HEK293 (cell line): ENCODE measurements around the gene PLPPR1.

Experiments used
- TF ChIP-seq, protein P1 (sequence below): fragments of 450-650 bp; formaldehyde crosslinking; IDR thresholded peaks from 2 replicates; pipeline ENCODE4 v1.5.1; 2016; ENCODE audit warnings: missing biosample characterization, missing genetic modification characterization
- TF ChIP-seq, protein P2 (sequence below): fragments of 450-650 bp; formaldehyde crosslinking; IDR thresholded peaks from 2 replicates; pipeline ENCODE4 v1.5.1; 2016; ENCODE audit warnings: missing biosample characterization, missing genetic modification characterization, borderline replicate concordance
- TF ChIP-seq, protein P3 (sequence below): fragments of 450-650 bp; formaldehyde crosslinking; IDR thresholded peaks from 2 replicates; pipeline ENCODE4 v1.5.1; 2016; ENCODE audit warnings: missing biosample characterization, missing genetic modification characterization

DNA sequence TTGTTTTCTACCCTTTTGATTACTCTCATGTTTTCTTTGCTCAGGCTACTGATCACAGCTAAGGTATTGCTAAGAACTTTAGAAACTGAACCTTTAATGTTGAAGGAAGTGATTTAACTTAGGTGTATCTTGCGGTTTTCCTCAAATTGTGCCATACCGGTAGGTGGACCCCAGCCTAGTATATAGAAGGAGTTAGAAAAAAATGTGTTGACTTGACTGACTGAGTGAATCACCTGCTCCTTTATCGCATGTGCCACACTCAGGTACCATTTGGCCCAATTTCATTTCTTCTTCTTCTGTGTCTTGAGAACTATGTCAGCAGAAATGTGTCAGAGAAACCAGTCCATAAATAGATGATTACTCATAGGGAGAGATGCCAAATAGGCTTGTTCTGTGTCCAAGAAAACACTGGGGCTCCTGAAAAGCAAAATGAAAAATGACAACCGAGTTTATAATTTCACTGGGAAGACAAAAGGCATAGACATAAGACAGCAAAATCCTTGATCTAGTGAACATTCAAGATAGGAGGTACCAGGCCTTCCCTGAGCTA, 19.4 kb downstream of the PLPPR1 start:
- TF ChIP-seq, protein P1, sequence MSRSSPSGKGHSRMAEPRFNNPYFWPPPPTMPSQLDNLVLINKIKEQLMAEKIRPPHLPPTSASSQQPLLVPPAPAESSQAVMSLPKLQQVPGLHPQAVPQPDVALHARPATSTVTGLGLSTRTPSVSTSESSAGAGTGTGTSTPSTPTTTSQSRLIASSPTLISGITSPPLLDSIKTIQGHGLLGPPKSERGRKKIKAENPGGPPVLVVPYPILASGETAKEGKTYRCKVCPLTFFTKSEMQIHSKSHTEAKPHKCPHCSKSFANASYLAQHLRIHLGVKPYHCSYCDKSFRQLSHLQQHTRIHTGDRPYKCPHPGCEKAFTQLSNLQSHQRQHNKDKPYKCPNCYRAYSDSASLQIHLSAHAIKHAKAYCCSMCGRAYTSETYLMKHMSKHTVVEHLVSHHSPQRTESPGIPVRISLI (tag by site-specific recombination) = no peak
- TF ChIP-seq, protein P2, sequence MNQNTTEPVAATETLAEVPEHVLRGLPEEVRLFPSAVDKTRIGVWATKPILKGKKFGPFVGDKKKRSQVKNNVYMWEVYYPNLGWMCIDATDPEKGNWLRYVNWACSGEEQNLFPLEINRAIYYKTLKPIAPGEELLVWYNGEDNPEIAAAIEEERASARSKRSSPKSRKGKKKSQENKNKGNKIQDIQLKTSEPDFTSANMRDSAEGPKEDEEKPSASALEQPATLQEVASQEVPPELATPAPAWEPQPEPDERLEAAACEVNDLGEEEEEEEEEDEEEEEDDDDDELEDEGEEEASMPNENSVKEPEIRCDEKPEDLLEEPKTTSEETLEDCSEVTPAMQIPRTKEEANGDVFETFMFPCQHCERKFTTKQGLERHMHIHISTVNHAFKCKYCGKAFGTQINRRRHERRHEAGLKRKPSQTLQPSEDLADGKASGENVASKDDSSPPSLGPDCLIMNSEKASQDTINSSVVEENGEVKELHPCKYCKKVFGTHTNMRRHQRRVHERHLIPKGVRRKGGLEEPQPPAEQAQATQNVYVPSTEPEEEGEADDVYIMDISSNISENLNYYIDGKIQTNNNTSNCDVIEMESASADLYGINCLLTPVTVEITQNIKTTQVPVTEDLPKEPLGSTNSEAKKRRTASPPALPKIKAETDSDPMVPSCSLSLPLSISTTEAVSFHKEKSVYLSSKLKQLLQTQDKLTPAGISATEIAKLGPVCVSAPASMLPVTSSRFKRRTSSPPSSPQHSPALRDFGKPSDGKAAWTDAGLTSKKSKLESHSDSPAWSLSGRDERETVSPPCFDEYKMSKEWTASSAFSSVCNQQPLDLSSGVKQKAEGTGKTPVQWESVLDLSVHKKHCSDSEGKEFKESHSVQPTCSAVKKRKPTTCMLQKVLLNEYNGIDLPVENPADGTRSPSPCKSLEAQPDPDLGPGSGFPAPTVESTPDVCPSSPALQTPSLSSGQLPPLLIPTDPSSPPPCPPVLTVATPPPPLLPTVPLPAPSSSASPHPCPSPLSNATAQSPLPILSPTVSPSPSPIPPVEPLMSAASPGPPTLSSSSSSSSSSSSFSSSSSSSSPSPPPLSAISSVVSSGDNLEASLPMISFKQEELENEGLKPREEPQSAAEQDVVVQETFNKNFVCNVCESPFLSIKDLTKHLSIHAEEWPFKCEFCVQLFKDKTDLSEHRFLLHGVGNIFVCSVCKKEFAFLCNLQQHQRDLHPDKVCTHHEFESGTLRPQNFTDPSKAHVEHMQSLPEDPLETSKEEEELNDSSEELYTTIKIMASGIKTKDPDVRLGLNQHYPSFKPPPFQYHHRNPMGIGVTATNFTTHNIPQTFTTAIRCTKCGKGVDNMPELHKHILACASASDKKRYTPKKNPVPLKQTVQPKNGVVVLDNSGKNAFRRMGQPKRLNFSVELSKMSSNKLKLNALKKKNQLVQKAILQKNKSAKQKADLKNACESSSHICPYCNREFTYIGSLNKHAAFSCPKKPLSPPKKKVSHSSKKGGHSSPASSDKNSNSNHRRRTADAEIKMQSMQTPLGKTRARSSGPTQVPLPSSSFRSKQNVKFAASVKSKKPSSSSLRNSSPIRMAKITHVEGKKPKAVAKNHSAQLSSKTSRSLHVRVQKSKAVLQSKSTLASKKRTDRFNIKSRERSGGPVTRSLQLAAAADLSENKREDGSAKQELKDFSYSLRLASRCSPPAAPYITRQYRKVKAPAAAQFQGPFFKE (tag by site-specific recombination) = no peak
- TF ChIP-seq, protein P3, sequence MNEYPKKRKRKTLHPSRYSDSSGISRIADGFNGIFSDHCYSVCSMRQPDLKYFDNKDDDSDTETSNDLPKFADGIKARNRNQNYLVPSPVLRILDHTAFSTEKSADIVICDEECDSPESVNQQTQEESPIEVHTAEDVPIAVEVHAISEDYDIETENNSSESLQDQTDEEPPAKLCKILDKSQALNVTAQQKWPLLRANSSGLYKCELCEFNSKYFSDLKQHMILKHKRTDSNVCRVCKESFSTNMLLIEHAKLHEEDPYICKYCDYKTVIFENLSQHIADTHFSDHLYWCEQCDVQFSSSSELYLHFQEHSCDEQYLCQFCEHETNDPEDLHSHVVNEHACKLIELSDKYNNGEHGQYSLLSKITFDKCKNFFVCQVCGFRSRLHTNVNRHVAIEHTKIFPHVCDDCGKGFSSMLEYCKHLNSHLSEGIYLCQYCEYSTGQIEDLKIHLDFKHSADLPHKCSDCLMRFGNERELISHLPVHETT (tag by site-specific recombination) = no peak
